K562 (cell line): ENCODE measurements around the gene RNF114. TPM values are rescaled to one million over a fixed set of nuclear protein-coding genes. Genes with fewer than 3 reads are reported as not detected.
A peak's percentile ranks its signal among the peaks of the same experiment; 100 is the strongest.
"Not testable (repeated sequence)": the region's sequence is repeated elsewhere in the genome, so short reads cannot be mapped to it uniquely, and the experiment has no call there.

Experiments used
- ATAC-seq: fragments of 200-7000 bp; cut with Tn5 transposase; 3 replicates; pipeline ENCODE4 v1.9.1; 2020; ENCODE audit warnings: moderate library complexity
- BruUV-seq: library from RNA; stranded (reverse); fragments of 400-500 nt; replicated peaks from 2 replicates; lab custom pipeline; 2021; lab: Mats Ljungman, UMichigan
- CTCF ChIA-PET: fragments of 300-600 bp; formaldehyde crosslinking; extraction: SDS; loops from one replicate; lab custom pipeline; 2021; ENCODE audit warnings: low intra/inter-chr PET ratio; lab: Yijun Ruan, JAX
- POLR2A ChIA-PET: fragments of 300-600, 350-650 bp; sonication (Branson Sonifier 250); formaldehyde crosslinking; extraction: SDS; loops from one replicate; lab custom pipeline; 2021; ENCODE audit warnings: antibody characterized with exemption, inconsistent platforms; lab: Yijun Ruan, JAX
- DNase-seq, 4 experiments: peaks; one replicate each; pipeline versions ENCODE4 v3.0.0 to v3.0.0-alpha.2; 2011 to 2018; ENCODE audit warnings: low spot score in 3 of 4, mixed read lengths in 3 of 4; ENCODE audit errors: extremely low read depth in 1 of 4
- FAIRE-seq: peaks from 2 replicates; lab custom pipeline; 2011; peaks lifted over from hg19 to GRCh38; lab: Jason Lieb, UNC
- H2AFZ ChIP-seq: 2 replicates; pipeline ENCODE4 v1.6.0; 2011; ENCODE audit warnings: low read depth, low read length, control low read depth, inconsistent platforms
- H3K27ac ChIP-seq: fragments of 200-600 bp; 3 replicates; pipeline ENCODE4 v1.8.0; 2011; ENCODE audit warnings: low read depth, mild to moderate bottlenecking, control low read depth, inconsistent platforms, low read length, moderate library complexity, mixed read lengths; ENCODE audit errors: extremely low read depth
- H3K27me3 ChIP-seq, 2 experiments: fragments of 300-600 bp in 1 of 2; 2 replicates in 1 of 2; 3 replicates in 1 of 2; pipeline versions ENCODE4 v1.6.0 to v1.8.0; 2011; ENCODE audit warnings: inconsistent platforms in 2 of 2, low read length in 2 of 2, mild to moderate bottlenecking in 1 of 2, mixed read lengths in 1 of 2, moderate library complexity in 1 of 2; ENCODE audit not compliant: control insufficient read depth in 2 of 2, insufficient read depth in 2 of 2
- H3K36me3 ChIP-seq: fragments of 300-600 bp; 3 replicates; pipeline ENCODE4 v1.8.0; 2011; ENCODE audit warnings: mild to moderate bottlenecking, low read length, inconsistent platforms; ENCODE audit not compliant: control insufficient read depth, insufficient read depth
- H3K4me1 ChIP-seq, 2 experiments: fragments of 200-600 bp in 1 of 2; replicated peaks in 1 of 2; 2 replicates in 1 of 2; 3 replicates in 1 of 2; pipeline versions ENCODE4 v1.5.1 to v1.8.0; 2011; ENCODE audit warnings: inconsistent platforms in 2 of 2, low read length in 2 of 2, mild to moderate bottlenecking in 1 of 2, mixed read lengths in 1 of 2, moderate library complexity in 1 of 2; ENCODE audit not compliant: control insufficient read depth in 2 of 2, insufficient read depth in 2 of 2
- H3K4me2 ChIP-seq: 2 replicates; pipeline ENCODE4 v1.6.1; 2011; ENCODE audit warnings: low read length, control low read depth, inconsistent platforms, mixed read lengths; ENCODE audit not compliant: insufficient read depth
- H3K4me3 ChIP-seq: fragments of 200-600 bp; sonication (generic), shearing (Covaris generic); 2 replicates; pipeline ENCODE4 v1.5.1; 2016; ENCODE audit warnings: control low read depth, inconsistent platforms
- H3K79me2 ChIP-seq: fragments of 200-600 bp; 3 replicates; pipeline ENCODE4 v1.8.0; 2011; ENCODE audit warnings: low read length, inconsistent platforms; ENCODE audit not compliant: control insufficient read depth, insufficient read depth
- H3K9ac ChIP-seq, 2 experiments: 2 replicates each; pipeline versions ENCODE4 v1.6.0 to v1.6.1; 2011; ENCODE audit warnings: low read depth in 2 of 2, low read length in 2 of 2, control low read depth in 1 of 2, inconsistent platforms in 1 of 2, mild to moderate bottlenecking in 1 of 2, mixed read lengths in 1 of 2; ENCODE audit not compliant: insufficient read depth in 1 of 2
- H3K9me1 ChIP-seq: one replicate; pipeline ENCODE4 v1.6.0; 2011; ENCODE audit warnings: inconsistent platforms, mild to moderate bottlenecking, low read length, moderate library complexity; ENCODE audit not compliant: control insufficient read depth, insufficient read depth
- H3K9me3 ChIP-seq: replicated peaks from 2 replicates; pipeline ENCODE4 v1.5.1; 2011; ENCODE audit warnings: low read depth, low read length, inconsistent platforms; ENCODE audit not compliant: control insufficient read depth, insufficient read depth
- H4K20me1 ChIP-seq: replicated peaks from 2 replicates; pipeline ENCODE4 v1.6.1; 2011; ENCODE audit warnings: low read length, inconsistent platforms, mixed read lengths; ENCODE audit not compliant: control insufficient read depth, insufficient read depth
- CTBP1 ChIP-seq: fragments of 450-650 bp; IDR thresholded peaks from 2 replicates; pipeline ENCODE4 v1.6.1; 2016; ENCODE audit warnings: borderline replicate concordance
- ESRRA ChIP-seq: fragments of 450-650 bp; IDR thresholded peaks from 2 replicates; pipeline ENCODE4 v1.6.1; 2014; ENCODE audit warnings: low read depth, mild to moderate bottlenecking, moderate library complexity, borderline replicate concordance
- NFIC ChIP-seq: fragments of 450-650 bp; IDR thresholded peaks from 2 replicates; pipeline ENCODE4 v1.6.1; 2017; ENCODE audit warnings: mild to moderate bottlenecking, inconsistent platforms
- WGBS: fragments of 100-300 bp; shearing (Covaris generic); methylation state at CpG from one replicate; pipeline ENCODE4 v1.1.6; 2016; ENCODE audit warnings: low coverage, mixed read lengths; ENCODE audit not compliant: insufficient coverage; ENCODE audit errors: missing lambda C conversion rate; 5-methylcytosine and 5-hydroxymethylcytosine counted together
- in situ Hi-C: fragments of 300-500 bp; cut with MboI; formaldehyde crosslinking; loops from 4 replicates; pipeline ENCODE4 v1.15.0; 2018; ENCODE audit warnings: inconsistent platforms, mixed read lengths
- intact Hi-C: fragments of 100-400 bp; cut with micrococcal nuclease; formaldehyde crosslinking; loops from 2 replicates; pipeline ENCODE4 v1.14.2; 2022
- polyA plus RNA-seq, 8 experiments: library from polyadenylated mRNA; depleted of rRNA in 4 of 8; stranded (reverse) in 5 of 8; unstranded in 3 of 8; fragments of >200 nt; fragmentation: Nextera tagmentation in 2 of 8; fragmentation: Illumina TruSeq in 1 of 8; extraction: Ambion mirVana in 2 of 8; extraction: Trizol in 1 of 8; gene quantifications; 2 replicates each; pipeline versions ENCODE4 v1.2.1 to v1.2.3, GENCODE V29; 2011 to 2014; ENCODE audit warnings: inconsistent platforms in 1 of 8, missing spikeins in 1 of 8
- total RNA-seq, 7 experiments: library from RNA; depleted of rRNA in 6 of 7; stranded (reverse); fragments of >200 nt in 6 of 7; fragmentation: Illumina TruSeq in 2 of 7; extraction: Trizol in 2 of 7; gene quantifications; 2 replicates each; pipeline versions ENCODE4 v1.2.1 to v1.2.3, GENCODE V29; 2011 to 2021; ENCODE audit warnings: low replicate concordance in 1 of 7
- TF ChIP-seq, protein P1 (sequence below), 3 experiments: IDR thresholded peaks in 2 of 3; conservative IDR thresholded peaks in 1 of 3; 2 replicates each; pipeline ENCODE4 v1.5.1; 2011 to 2012; ENCODE audit warnings: low read length in 3 of 3, mild to moderate bottlenecking in 3 of 3, control low read depth in 2 of 3, improper control_type of control experiment in 1 of 3, inconsistent platforms in 1 of 3, low read depth in 1 of 3, mixed read lengths in 1 of 3, moderate library complexity in 1 of 3; ENCODE audit not compliant: insufficient read depth in 2 of 3

RNF114 gene
- total and polyA plus RNA-seq, 9 of the 15 experiments (the other 6 are each of a cell fraction or from before 2014, with no cell fraction given), result 38.6 to 111 (median 62.6) TPM

DNA sequence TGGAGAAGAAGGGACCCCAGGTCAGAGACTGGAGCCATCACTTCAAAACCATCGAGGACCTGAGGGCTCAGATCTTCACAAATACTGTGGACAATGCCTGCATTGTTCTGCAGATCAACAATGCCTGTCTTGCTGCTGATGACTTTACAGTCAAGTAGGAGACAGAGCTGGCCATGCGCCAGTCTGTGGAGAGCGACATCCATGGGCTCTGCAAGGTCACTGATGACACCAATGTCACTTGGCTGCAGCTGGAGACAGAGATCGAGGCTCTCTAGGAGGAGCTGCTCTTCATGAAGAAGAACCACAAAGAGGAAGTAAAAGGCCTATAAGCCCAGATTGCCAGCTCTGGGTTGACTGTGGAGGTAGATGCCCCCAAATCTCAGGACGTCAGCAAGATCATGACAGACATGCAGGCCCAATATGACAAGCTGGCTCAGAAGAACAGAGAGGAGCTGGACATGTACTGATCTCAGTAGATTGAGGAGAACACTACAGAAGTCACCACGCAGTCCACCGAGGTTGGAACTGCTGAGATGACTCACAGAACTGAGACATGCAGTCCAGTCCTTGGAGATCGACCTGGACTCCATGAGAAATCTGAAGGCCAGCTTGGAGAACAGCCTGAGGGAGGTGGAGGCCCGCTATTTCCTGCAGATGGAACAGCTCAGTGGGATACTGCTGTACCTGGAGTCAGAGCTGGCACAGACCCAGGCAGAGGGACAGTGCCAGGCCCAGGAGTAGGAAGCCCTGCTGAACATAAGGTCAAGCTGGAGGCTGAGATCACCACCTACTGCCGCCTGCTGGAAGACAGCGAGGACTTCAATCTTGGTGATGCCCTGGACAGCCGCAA lies 21.1 kb downstream of the RNF114 start:
- H3K4me1 ChIP-seq, intact Hi-C loops, H3K9me1 ChIP-seq, H3K27ac ChIP-seq, H3K9me3 ChIP-seq, H2AFZ ChIP-seq, H3K79me2 ChIP-seq, ATAC-seq, H3K4me3 ChIP-seq, BruUV-seq, H3K9ac ChIP-seq, in situ Hi-C loops, H3K4me2 ChIP-seq, H3K27me3 ChIP-seq: not testable (repeated sequence)
- FAIRE-seq (peak; percentile 15), DNase-seq (peak in 1 of 4 experiments; percentile 0)
- ChIA-PET POLR2A (interaction anchor here (0.7 to 1.2 kb wide), 2 partner anchors 12 to 15 kb away, joined by 4 to 5 read pairs; no protein-coding TSS in a partner anchor), CTCF (interaction anchor here (0.6 kb wide), 1 partner anchor 114 kb away, joined by 4 read pairs; no protein-coding TSS in a partner anchor)
- 77% methylated on average over 12 of the region's 12 CpGs for WGBS
- H3K36me3 ChIP-seq, result peaks cover 50% of the 10 kb centered on the region; the same call in 2 of the 3 replicates
- TF ChIP-seq NFIC (peak; percentile 52), CTBP1 (0 out of 2 replicates have a peak, but pooled peaks have one; percentile 24), ESRRA (peak; percentile 87)
- TF ChIP-seq, protein P1, sequence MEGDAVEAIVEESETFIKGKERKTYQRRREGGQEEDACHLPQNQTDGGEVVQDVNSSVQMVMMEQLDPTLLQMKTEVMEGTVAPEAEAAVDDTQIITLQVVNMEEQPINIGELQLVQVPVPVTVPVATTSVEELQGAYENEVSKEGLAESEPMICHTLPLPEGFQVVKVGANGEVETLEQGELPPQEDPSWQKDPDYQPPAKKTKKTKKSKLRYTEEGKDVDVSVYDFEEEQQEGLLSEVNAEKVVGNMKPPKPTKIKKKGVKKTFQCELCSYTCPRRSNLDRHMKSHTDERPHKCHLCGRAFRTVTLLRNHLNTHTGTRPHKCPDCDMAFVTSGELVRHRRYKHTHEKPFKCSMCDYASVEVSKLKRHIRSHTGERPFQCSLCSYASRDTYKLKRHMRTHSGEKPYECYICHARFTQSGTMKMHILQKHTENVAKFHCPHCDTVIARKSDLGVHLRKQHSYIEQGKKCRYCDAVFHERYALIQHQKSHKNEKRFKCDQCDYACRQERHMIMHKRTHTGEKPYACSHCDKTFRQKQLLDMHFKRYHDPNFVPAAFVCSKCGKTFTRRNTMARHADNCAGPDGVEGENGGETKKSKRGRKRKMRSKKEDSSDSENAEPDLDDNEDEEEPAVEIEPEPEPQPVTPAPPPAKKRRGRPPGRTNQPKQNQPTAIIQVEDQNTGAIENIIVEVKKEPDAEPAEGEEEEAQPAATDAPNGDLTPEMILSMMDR (IDR thresholded peaks at IDR 0.05 in 2 of 3, conservative IDR thresholded peaks at IDR 0.05 in 1 of 3; ENCODE audit: insufficient read depth in 2 of 3, low read depth in 1 of 3, low read length in 3 of 3), result peak in 1 of 3 experiments; percentile 7; a peak in 2 of 6 replicates
- TF ChIP-seq, all 486 proteins: peak for 4; not testable (repeated sequence) for 482
- H4K20me1 ChIP-seq, result not testable (repeated sequence)
